SK-N-SH (cell line): ENCODE measurements around the gene RBM28. TPM values are rescaled to one million over a fixed set of nuclear protein-coding genes. Genes with fewer than 3 reads are reported as not detected.

Experiments
- CTCF ChIA-PET: fragments of 300-600, 350-600 bp; formaldehyde crosslinking; extraction: SDS; loops from one replicate; lab custom pipeline; 2021; lab: Yijun Ruan, JAX
- POLR2A ChIA-PET: fragments of 350-600 bp; sonication (Branson Sonifier 250); formaldehyde crosslinking; extraction: SDS; loops from one replicate; lab custom pipeline; 2020; ENCODE audit warnings: antibody characterized with exemption, inconsistent platforms; lab: Yijun Ruan, JAX
- DNase-seq: peaks from one replicate; pipeline ENCODE4 v3.0.0; 2012
- H2AFZ ChIP-seq: fragments of 200-600 bp; sonication (generic); 2 replicates; pipeline ENCODE4 v1.8.1; 2016; ENCODE audit warnings: antibody characterized with exemption, mild to moderate bottlenecking, low read depth
- H3F3A ChIP-seq: fragments of 200-600 bp; sonication (generic); replicated peaks from 2 replicates; pipeline ENCODE3; 2016; ENCODE audit warnings: antibody characterized with exemption, mild to moderate bottlenecking; ENCODE audit not compliant: insufficient read depth
- H3K27ac ChIP-seq, 2 experiments: fragments of 200-500 bp in 1 of 2; fragments of 200-600 bp in 1 of 2; sonication (Bioruptor generic) in 1 of 2; sonication (generic), shearing (Covaris generic) in 1 of 2; 2 replicates each; pipeline versions ENCODE4 v1.5.1 to v1.6.1; 2014 to 2016; ENCODE audit warnings: low read depth in 2 of 2, inconsistent platforms in 1 of 2, low read length in 1 of 2, mild to moderate bottlenecking in 1 of 2, mixed read lengths in 1 of 2
- H3K27me3 ChIP-seq: fragments of 200-600 bp; sonication (generic), shearing (Covaris generic); 2 replicates; pipeline ENCODE4 v1.6.1; 2016; ENCODE audit warnings: mixed run types; ENCODE audit not compliant: insufficient read depth
- H3K36me3 ChIP-seq, 2 experiments: fragments of 200-500 bp in 1 of 2; fragments of 200-600 bp in 1 of 2; sonication (Bioruptor generic) in 1 of 2; sonication (generic) in 1 of 2; replicated peaks in 1 of 2; 2 replicates each; pipeline versions ENCODE3 to v1.5.1; 2014 to 2016; ENCODE audit warnings: low read length in 1 of 2, mild to moderate bottlenecking in 1 of 2; ENCODE audit not compliant: insufficient read depth in 2 of 2, control insufficient read depth in 1 of 2
- H3K4me1 ChIP-seq, 2 experiments: fragments of 200-500 bp in 1 of 2; fragments of 200-600 bp in 1 of 2; sonication (Bioruptor generic) in 1 of 2; sonication (generic), shearing (Covaris generic) in 1 of 2; 2 replicates each; pipeline versions ENCODE4 v1.5.1 to v1.6.1; 2014 to 2016; ENCODE audit warnings: low read depth in 1 of 2, low read length in 1 of 2, mixed run types in 1 of 2; ENCODE audit not compliant: insufficient read depth in 2 of 2, control insufficient read depth in 1 of 2
- H3K4me2 ChIP-seq: fragments of 200-600 bp; sonication (generic), shearing (Covaris generic); 2 replicates; pipeline ENCODE4 v1.6.1; 2017; ENCODE audit warnings: mixed run types
- H3K4me3 ChIP-seq, 2 experiments: fragments of 200-500 bp in 1 of 2; fragments of 200-600 bp in 1 of 2; sonication (Bioruptor generic) in 1 of 2; sonication (generic), shearing (Covaris generic) in 1 of 2; 2 replicates each; pipeline versions ENCODE4 v1.5.1 to v1.8.1; 2014 to 2016; ENCODE audit warnings: low read depth in 2 of 2, inconsistent platforms in 1 of 2, low read length in 1 of 2, mild to moderate bottlenecking in 1 of 2, mixed read lengths in 1 of 2, moderate library complexity in 1 of 2
- H3K79me2 ChIP-seq: fragments of 200-600 bp; sonication (generic); 2 replicates; pipeline ENCODE4 v1.8.1; 2017; ENCODE audit warnings: mild to moderate bottlenecking; ENCODE audit not compliant: insufficient read depth
- H3K9ac ChIP-seq: fragments of 200-600 bp; sonication (generic); 2 replicates; pipeline ENCODE4 v1.6.1; 2017; ENCODE audit warnings: mixed run types
- H3K9me2 ChIP-seq: fragments of 200-600 bp; sonication (generic); 2 replicates; pipeline ENCODE4 v1.6.1; 2017; ENCODE audit warnings: mixed run types
- H3K9me3 ChIP-seq: fragments of 200-600 bp; sonication (generic); 2 replicates; pipeline ENCODE4 v1.6.1; 2017; ENCODE audit warnings: mixed run types, mild to moderate bottlenecking, moderate library complexity
- H4K20me1 ChIP-seq: fragments of 200-600 bp; sonication (generic); 2 replicates; pipeline ENCODE4 v1.6.1; 2017; ENCODE audit warnings: mild to moderate bottlenecking, mixed run types; ENCODE audit not compliant: insufficient read depth
- EZH2phosphoT487 ChIP-seq: fragments of 200-600 bp; sonication (generic); IDR thresholded peaks from 2 replicates; pipeline ENCODE4 v1.6.1; 2017; ENCODE audit warnings: low read depth, mixed run types, mild to moderate bottlenecking, antibody characterized with exemption, moderate library complexity, borderline replicate concordance
- FOSL2 ChIP-seq: IDR thresholded peaks from 2 replicates; pipeline ENCODE4 v1.4.0; 2012; ENCODE audit warnings: low read depth, mild to moderate bottlenecking, moderate library complexity, borderline replicate concordance
- JUND ChIP-seq: IDR thresholded peaks from 2 replicates; pipeline ENCODE4 v1.4.0; 2012
- MAX ChIP-seq: IDR thresholded peaks from 2 replicates; pipeline ENCODE4 v1.4.0; 2012; ENCODE audit warnings: low read depth
- MEF2A ChIP-seq: IDR thresholded peaks from 2 replicates; pipeline ENCODE4 v1.4.0; 2012; ENCODE audit warnings: low read depth, borderline replicate concordance
- MXI1 ChIP-seq: IDR thresholded peaks from 2 replicates; pipeline ENCODE4 v1.6.1; 2012; ENCODE audit warnings: mild to moderate bottlenecking, low read depth, low read length, improper control_type of control experiment
- NFIC ChIP-seq: IDR thresholded peaks from 2 replicates; pipeline ENCODE4 v1.4.0; 2012; ENCODE audit warnings: borderline replicate concordance
- NRF1 ChIP-seq: IDR thresholded peaks from 2 replicates; pipeline ENCODE4 v1.6.1; 2012; ENCODE audit warnings: low read depth, mild to moderate bottlenecking, low read length
- POLR2AphosphoS5 ChIP-seq: IDR thresholded peaks from 2 replicates; pipeline ENCODE4 v1.6.1; 2012; ENCODE audit warnings: low read depth, low read length
- RAD21 ChIP-seq: IDR thresholded peaks from 2 replicates; pipeline ENCODE4 v1.6.1; 2012; ENCODE audit warnings: mild to moderate bottlenecking, low read length
- RCOR1 ChIP-seq: fragments of 150-350 bp; IDR thresholded peaks from 2 replicates; pipeline ENCODE4 v1.6.1; 2017; ENCODE audit warnings: antibody characterized with exemption, low read length
- RXRA ChIP-seq: IDR thresholded peaks from 2 replicates; pipeline ENCODE4 v1.4.0; 2012; ENCODE audit warnings: low read depth, mild to moderate bottlenecking, borderline replicate concordance
- SIN3A ChIP-seq: IDR thresholded peaks from 2 replicates; pipeline ENCODE4 v1.6.1; 2012; ENCODE audit warnings: low read depth, mild to moderate bottlenecking, low read length, moderate library complexity, borderline replicate concordance
- TAF1 ChIP-seq: IDR thresholded peaks from 2 replicates; pipeline ENCODE4 v1.6.1; 2012; ENCODE audit warnings: low read depth, mild to moderate bottlenecking, low read length, moderate library complexity, borderline replicate concordance
- TCF12 ChIP-seq: IDR thresholded peaks from 2 replicates; pipeline ENCODE4 v1.4.0; 2012
- TEAD4 ChIP-seq: IDR thresholded peaks from 2 replicates; pipeline ENCODE4 v1.4.0; 2012; ENCODE audit warnings: mild to moderate bottlenecking, borderline replicate concordance; ENCODE audit not compliant: insufficient read depth
- WGBS: methylation state at CpG from one replicate; pipeline ENCODE4 v1.1.6; 2017; ENCODE audit warnings: low lambda C conversion rate; 5-methylcytosine and 5-hydroxymethylcytosine counted together
- polyA plus RNA-seq, 3 experiments: library from polyadenylated mRNA; depleted of rRNA; stranded (reverse); fragments of >200 nt; gene quantifications; 2 replicates each; pipeline ENCODE4 v1.2.3, GENCODE V29; 2012
- TF ChIP-seq, protein P1 (sequence below): fragments of 150-350 bp; IDR thresholded peaks from 2 replicates; pipeline ENCODE4 v1.6.1; 2017; ENCODE audit warnings: antibody characterized with exemption, low read length, low read depth, borderline replicate concordance
- TF ChIP-seq, protein P2 (sequence below): IDR thresholded peaks from 2 replicates; pipeline ENCODE4 v1.4.0; 2012; ENCODE audit warnings: low read depth, borderline replicate concordance
- TF ChIP-seq, protein P3 (sequence below): IDR thresholded peaks from 2 replicates; pipeline ENCODE4 v1.4.0; 2012; ENCODE audit warnings: low read depth, borderline replicate concordance
- TF ChIP-seq, protein P4 (sequence below): fragments of 200-600 bp; sonication (generic); IDR thresholded peaks from 2 replicates; pipeline ENCODE4 v1.6.1; 2017; ENCODE audit warnings: antibody characterized with exemption, mild to moderate bottlenecking, moderate library complexity

The RBM28 gene
- polyA plus RNA-seq, 1 of the 3 experiments (the other 2 are of a cell fraction), result 29.1 TPM

- 12% methylated on average over 1 of the region's 1 CpG for WGBS
- DNase-seq, result no peak
- 0 out of 2 replicates have a peak, but pooled peaks have one; percentile 38 for TF ChIP-seq MXI1
- TF ChIP-seq EZH2phosphoT487, result no peak
- TF ChIP-seq MEF2A, result no peak
- TF ChIP-seq TEAD4, result no peak
- H3K27ac ChIP-seq, result peak overlapping the region in 1 of 2 experiments; percentile 100; a peak in 2 of 4 replicates
- POLR2A ChIA-PET, result interaction anchor here (0.5 to 3.5 kb wide), 12 partner anchors 8 to 97 kb away, joined by 3 to 37 read pairs (median 6); partner anchors contain the start of genes HILPDA and RBM28
- H3K4me1 ChIP-seq, result peaks cover 0 to 68% of the 10 kb centered on the region in 2 experiments; a peak in 2 of 4 replicates
- CTCF ChIA-PET, result interaction anchor here (0.7 to 20.2 kb wide), 12 partner anchors 8 to 149 kb away, joined by 3 to 493 read pairs (median 5); partner anchors contain the start of genes METTL2B and RBM28
- H3K9me2 ChIP-seq, result no peaks in the 10 kb centered on the region
- no peaks in the 10 kb centered on the region for H4K20me1 ChIP-seq
- no peaks in the 10 kb centered on the region for H3K36me3 ChIP-seq
- no peak overlapping the region for H3K9ac ChIP-seq
- no peak overlapping the region for H3K4me3 ChIP-seq
- peaks cover 5% of the 10 kb centered on the region for H3F3A ChIP-seq
- no peak overlapping the region for H3K4me2 ChIP-seq
- H3K27me3 ChIP-seq, result peaks cover 22% of the 10 kb centered on the region
- H3K9me3 ChIP-seq, result no peaks in the 10 kb centered on the region
- no peak overlapping the region for H2AFZ ChIP-seq
- H3K79me2 ChIP-seq, result no peaks in the 10 kb centered on the region
These were observed 14.5 kb upstream of the RBM28 start for GRCh38 chr7:128358233-128358632.

- H3K4me1 ChIP-seq, result peaks cover 0 to 61% of the 10 kb centered on the region in 2 experiments; a peak in 2 of 4 replicates
- H2AFZ ChIP-seq, result no peak overlapping the region
- no peaks in the 10 kb centered on the region for H3K9me2 ChIP-seq
- H4K20me1 ChIP-seq, result no peaks in the 10 kb centered on the region
- peak; percentile 95 for DNase-seq
- no peak overlapping the region for H3K4me3 ChIP-seq
- H3K9ac ChIP-seq, result no peak overlapping the region
- no peaks in the 10 kb centered on the region for H3K36me3 ChIP-seq
- 45% methylated on average over 5 of the region's 6 CpGs for WGBS
- H3F3A ChIP-seq, result no peaks in the 10 kb centered on the region
- no peaks in the 10 kb centered on the region for H3K79me2 ChIP-seq
- peaks cover 12% of the 10 kb centered on the region for H3K27me3 ChIP-seq
- no peaks in the 10 kb centered on the region for H3K9me3 ChIP-seq
- CTCF ChIA-PET, result interaction anchor here (1.1 to 20.2 kb wide), 12 partner anchors 9 to 148 kb away, joined by 3 to 493 read pairs (median 6); partner anchors contain the start of genes METTL2B and RBM28
- H3K27ac ChIP-seq, result peak overlapping the region in 1 of 2 experiments; percentile 100; a peak in 2 of 4 replicates
- no peak overlapping the region for H3K4me2 ChIP-seq
- POLR2A ChIA-PET, result interaction anchor here (0.9 to 3.5 kb wide), 14 partner anchors 9 to 119 kb away, joined by 3 to 37 read pairs (median 6); partner anchors contain the start of genes METTL2B and RBM28
- TF ChIP-seq RCOR1 (peak; percentile 97), RAD21 (peak; percentile 48), POLR2AphosphoS5 (peak; percentile 55), NRF1 (no peak), FOSL2 (no peak), MXI1 (peak; percentile 62), NFIC (no peak), RXRA (no peak), TCF12 (peak; percentile 83), TAF1 (no peak), JUND (no peak), SIN3A (peak; percentile 9; the same call in 1 of the 2 replicates), MAX (no peak)
- TF ChIP-seq, protein P1, sequence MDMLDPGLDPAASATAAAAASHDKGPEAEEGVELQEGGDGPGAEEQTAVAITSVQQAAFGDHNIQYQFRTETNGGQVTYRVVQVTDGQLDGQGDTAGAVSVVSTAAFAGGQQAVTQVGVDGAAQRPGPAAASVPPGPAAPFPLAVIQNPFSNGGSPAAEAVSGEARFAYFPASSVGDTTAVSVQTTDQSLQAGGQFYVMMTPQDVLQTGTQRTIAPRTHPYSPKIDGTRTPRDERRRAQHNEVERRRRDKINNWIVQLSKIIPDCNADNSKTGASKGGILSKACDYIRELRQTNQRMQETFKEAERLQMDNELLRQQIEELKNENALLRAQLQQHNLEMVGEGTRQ, result no peak
- TF ChIP-seq, protein P2, sequence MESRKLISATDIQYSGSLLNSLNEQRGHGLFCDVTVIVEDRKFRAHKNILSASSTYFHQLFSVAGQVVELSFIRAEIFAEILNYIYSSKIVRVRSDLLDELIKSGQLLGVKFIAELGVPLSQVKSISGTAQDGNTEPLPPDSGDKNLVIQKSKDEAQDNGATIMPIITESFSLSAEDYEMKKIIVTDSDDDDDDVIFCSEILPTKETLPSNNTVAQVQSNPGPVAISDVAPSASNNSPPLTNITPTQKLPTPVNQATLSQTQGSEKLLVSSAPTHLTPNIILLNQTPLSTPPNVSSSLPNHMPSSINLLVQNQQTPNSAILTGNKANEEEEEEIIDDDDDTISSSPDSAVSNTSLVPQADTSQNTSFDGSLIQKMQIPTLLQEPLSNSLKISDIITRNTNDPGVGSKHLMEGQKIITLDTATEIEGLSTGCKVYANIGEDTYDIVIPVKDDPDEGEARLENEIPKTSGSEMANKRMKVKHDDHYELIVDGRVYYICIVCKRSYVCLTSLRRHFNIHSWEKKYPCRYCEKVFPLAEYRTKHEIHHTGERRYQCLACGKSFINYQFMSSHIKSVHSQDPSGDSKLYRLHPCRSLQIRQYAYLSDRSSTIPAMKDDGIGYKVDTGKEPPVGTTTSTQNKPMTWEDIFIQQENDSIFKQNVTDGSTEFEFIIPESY, result no peak
- TF ChIP-seq, protein P3, sequence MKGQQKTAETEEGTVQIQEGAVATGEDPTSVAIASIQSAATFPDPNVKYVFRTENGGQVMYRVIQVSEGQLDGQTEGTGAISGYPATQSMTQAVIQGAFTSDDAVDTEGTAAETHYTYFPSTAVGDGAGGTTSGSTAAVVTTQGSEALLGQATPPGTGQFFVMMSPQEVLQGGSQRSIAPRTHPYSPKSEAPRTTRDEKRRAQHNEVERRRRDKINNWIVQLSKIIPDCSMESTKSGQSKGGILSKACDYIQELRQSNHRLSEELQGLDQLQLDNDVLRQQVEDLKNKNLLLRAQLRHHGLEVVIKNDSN, result no peak
- TF ChIP-seq, protein P4, sequence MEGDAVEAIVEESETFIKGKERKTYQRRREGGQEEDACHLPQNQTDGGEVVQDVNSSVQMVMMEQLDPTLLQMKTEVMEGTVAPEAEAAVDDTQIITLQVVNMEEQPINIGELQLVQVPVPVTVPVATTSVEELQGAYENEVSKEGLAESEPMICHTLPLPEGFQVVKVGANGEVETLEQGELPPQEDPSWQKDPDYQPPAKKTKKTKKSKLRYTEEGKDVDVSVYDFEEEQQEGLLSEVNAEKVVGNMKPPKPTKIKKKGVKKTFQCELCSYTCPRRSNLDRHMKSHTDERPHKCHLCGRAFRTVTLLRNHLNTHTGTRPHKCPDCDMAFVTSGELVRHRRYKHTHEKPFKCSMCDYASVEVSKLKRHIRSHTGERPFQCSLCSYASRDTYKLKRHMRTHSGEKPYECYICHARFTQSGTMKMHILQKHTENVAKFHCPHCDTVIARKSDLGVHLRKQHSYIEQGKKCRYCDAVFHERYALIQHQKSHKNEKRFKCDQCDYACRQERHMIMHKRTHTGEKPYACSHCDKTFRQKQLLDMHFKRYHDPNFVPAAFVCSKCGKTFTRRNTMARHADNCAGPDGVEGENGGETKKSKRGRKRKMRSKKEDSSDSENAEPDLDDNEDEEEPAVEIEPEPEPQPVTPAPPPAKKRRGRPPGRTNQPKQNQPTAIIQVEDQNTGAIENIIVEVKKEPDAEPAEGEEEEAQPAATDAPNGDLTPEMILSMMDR, result no peak
These were observed 13.5 kb upstream of the RBM28 start for GRCh38 chr7:128357217-128357613.
